ENCODE measurements around the gene SARNP. TPM values are rescaled to one million over a fixed set of nuclear protein-coding genes. Genes with fewer than 3 reads are reported as not detected.

Gene SARNP
- polyA plus RNA-seq, 1 experiment: 52.1 TPM

DNA sequence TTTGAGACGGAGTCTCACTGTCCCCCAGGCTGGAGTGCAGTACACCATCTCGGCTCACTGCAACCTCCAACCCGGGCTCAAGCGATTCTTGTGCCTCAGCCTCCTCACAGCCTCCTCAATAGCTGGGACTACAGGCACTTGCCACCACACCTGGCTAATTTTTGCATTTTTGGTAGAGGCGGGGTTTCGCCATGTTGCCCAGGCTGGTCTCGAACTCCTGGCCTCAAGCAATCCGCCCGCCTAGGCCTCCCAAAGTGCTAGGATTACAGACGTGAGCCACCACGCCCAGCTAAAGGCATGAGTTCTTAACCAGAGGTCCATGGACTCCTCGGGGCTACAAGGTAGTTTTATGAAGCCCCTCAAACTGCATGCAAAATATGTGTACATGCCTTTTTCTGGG, 2.1 kb downstream of the SARNP start:
- no peak overlapping the region for H3K4me3 ChIP-seq (ENCODE audit: low read depth, low read length)
- POLR2A ChIA-PET: no interaction called here
- CTCF ChIA-PET: interaction anchor here (1.4 kb wide), 1 partner anchor 78 kb away, joined by 9 read pairs; no protein-coding TSS in a partner anchor
- H3K36me3 ChIP-seq (ENCODE audit: control insufficient read depth, insufficient read depth, low read length): peaks cover 4% of the 10 kb centered on the region
- DNase-seq (ENCODE audit: low read depth): no peak
- no peak for TF ChIP-seq CTCF (IDR thresholded peaks at IDR 0.05; ENCODE audit: insufficient read depth, low read depth, low read length)
- no peaks in the 10 kb centered on the region for H3K27me3 ChIP-seq (ENCODE audit: control insufficient read depth, insufficient read depth, low read length)

GRCh38 chr12:55814257-55814656, 3.3 kb downstream of the SARNP start:
- CTCF ChIA-PET: interaction anchor here (1.5 to 2.2 kb wide), 2 partner anchors 71 to 126 kb away, joined by 3 to 7 read pairs; no protein-coding TSS in a partner anchor
- no peaks in the 10 kb centered on the region for H3K27me3 ChIP-seq (ENCODE audit: control insufficient read depth, insufficient read depth, low read length)
- no peak overlapping the region for H3K4me3 ChIP-seq (ENCODE audit: low read depth, low read length)
- TF ChIP-seq CTCF (IDR thresholded peaks at IDR 0.05; ENCODE audit: insufficient read depth, low read depth, low read length): no peak
- POLR2A ChIA-PET: no interaction called here
- DNase-seq (ENCODE audit: low read depth): no peak
- 0 out of 2 replicates have a peak, but pooled peaks cover 1% of the 10 kb centered on the region for H3K36me3 ChIP-seq (ENCODE audit: control insufficient read depth, insufficient read depth, low read length)

DNA sequence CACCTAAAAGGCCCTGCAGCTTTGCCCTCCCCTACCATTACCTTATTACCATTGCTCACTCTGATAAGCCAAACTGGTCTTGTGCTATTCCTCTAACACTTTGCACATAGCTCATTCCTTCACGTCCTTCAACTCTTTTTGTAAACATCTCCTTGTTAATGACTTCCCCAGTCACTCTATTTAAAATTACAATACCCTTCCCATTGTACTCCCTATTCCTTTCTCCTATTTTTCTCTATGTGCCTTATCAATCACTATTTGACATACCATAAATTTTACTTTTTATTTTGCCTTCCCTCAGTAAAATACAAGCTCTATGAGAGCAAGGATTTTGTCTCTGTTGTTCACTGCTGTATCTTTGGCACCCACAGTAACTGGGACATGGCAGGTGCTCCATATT, 5.4 kb downstream of the SARNP start:
- no peak for TF ChIP-seq CTCF (IDR thresholded peaks at IDR 0.05; ENCODE audit: insufficient read depth, low read depth, low read length)
- POLR2A ChIA-PET: no interaction called here

GRCh38 chr12:55809274-55809673, 8.2 kb downstream of the SARNP start:
- ChIA-PET POLR2A (no interaction called here), CTCF (interaction anchor here (0.6 to 2.6 kb wide), 5 partner anchors 12 to 143 kb away, joined by 3 to 12 read pairs (median 4); no protein-coding TSS in a partner anchor)
- DNase-seq (ENCODE audit: low read depth): no peak
- H3K4me3 ChIP-seq (ENCODE audit: low read depth, low read length): no peak overlapping the region
- H3K27me3 ChIP-seq (ENCODE audit: control insufficient read depth, insufficient read depth, low read length): no peaks in the 10 kb centered on the region
- peaks cover 5% of the 10 kb centered on the region; the same call in 1 of the 2 replicates for H3K36me3 ChIP-seq (ENCODE audit: control insufficient read depth, insufficient read depth, low read length)
- TF ChIP-seq CTCF (IDR thresholded peaks at IDR 0.05; ENCODE audit: insufficient read depth, low read depth, low read length): no peak

More for the DNA sequence above, 5.4 kb downstream of the SARNP start:
- Histone ChIP-seq H3K36me3 (ENCODE audit: control insufficient read depth, insufficient read depth, low read length) (peaks cover 5% of the 10 kb centered on the region; the same call in 1 of the 2 replicates), H3K27me3 (ENCODE audit: control insufficient read depth, insufficient read depth, low read length) (no peaks in the 10 kb centered on the region), H3K4me3 (ENCODE audit: low read depth, low read length) (no peak overlapping the region)
- CTCF ChIA-PET: interaction anchor here (1.0 to 3.5 kb wide), 3 partner anchors 16 to 128 kb away, joined by 3 to 20 read pairs (median 7); no protein-coding TSS in a partner anchor
- DNase-seq (ENCODE audit: low read depth): no peak

DNA sequence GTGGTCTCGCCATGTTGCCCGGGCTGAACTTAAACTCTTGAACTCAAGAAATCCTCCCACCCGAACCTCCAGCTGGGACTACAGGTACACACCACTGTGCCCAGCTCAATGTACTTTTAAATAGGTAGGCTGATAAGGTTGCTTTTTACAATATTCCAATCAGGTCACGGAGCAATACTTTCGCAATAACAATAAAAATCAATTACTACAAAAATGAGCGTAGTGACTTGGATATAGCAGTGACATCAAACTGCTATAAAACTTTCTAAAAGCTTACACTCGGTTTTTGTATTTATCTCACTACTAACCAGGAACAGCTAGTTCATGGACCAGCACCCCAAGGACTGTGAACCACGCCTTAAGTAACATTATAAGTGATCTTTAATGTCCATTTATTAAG, 10.5 kb downstream of the SARNP start:
- Histone ChIP-seq H3K4me3 (ENCODE audit: low read depth, low read length) (no peak overlapping the region), H3K36me3 (ENCODE audit: control insufficient read depth, insufficient read depth, low read length) (peaks cover 5% of the 10 kb centered on the region; the same call in 1 of the 2 replicates), H3K27me3 (ENCODE audit: control insufficient read depth, insufficient read depth, low read length) (no peaks in the 10 kb centered on the region)
- TF ChIP-seq CTCF (IDR thresholded peaks at IDR 0.05; ENCODE audit: insufficient read depth, low read depth, low read length): no peak
- ChIA-PET CTCF (interaction anchor here (0.9 to 1.2 kb wide), 2 partner anchors 10 to 12 kb away, joined by 3 to 4 read pairs; partner anchors contain the start of gene SARNP), POLR2A (no interaction called here)
- no peak for DNase-seq (ENCODE audit: low read depth)
